NB4 (cell line): ENCODE data around the gene MAGI2.

ENCODE experiments used
- TF ChIP-seq, protein P1 (sequence below): IDR thresholded peaks from one replicate; pipeline ENCODE4 v1.5.1; 2012; ENCODE audit warnings: low read depth, low read length
- TF ChIP-seq, protein P2 (sequence below): IDR thresholded peaks from 2 replicates; pipeline ENCODE4 v1.6.1; 2011; ENCODE audit warnings: low read depth, low read length

DNA sequence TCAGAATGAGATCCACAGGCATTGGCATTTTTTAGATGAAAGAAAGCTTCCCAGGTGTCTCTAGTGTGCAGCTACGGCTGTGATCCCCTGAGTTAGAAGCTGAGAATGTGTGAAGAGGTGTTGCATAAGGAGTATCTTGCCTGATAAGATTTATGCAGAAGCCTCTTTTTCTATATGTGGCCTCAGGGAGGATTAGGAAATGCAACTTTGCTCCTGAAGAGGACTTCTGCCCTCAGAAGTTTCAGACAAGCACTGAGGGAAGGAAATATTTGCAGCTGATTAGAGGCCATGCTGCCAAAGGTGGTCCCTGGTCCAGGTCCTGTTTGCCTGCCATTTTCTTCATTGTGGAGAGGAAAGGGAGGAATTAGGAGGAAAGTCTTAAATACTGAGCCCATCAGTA, 1103.1 kb downstream of the MAGI2 start:
- TF ChIP-seq, protein P1, sequence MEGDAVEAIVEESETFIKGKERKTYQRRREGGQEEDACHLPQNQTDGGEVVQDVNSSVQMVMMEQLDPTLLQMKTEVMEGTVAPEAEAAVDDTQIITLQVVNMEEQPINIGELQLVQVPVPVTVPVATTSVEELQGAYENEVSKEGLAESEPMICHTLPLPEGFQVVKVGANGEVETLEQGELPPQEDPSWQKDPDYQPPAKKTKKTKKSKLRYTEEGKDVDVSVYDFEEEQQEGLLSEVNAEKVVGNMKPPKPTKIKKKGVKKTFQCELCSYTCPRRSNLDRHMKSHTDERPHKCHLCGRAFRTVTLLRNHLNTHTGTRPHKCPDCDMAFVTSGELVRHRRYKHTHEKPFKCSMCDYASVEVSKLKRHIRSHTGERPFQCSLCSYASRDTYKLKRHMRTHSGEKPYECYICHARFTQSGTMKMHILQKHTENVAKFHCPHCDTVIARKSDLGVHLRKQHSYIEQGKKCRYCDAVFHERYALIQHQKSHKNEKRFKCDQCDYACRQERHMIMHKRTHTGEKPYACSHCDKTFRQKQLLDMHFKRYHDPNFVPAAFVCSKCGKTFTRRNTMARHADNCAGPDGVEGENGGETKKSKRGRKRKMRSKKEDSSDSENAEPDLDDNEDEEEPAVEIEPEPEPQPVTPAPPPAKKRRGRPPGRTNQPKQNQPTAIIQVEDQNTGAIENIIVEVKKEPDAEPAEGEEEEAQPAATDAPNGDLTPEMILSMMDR: no peak
- TF ChIP-seq, protein P2, sequence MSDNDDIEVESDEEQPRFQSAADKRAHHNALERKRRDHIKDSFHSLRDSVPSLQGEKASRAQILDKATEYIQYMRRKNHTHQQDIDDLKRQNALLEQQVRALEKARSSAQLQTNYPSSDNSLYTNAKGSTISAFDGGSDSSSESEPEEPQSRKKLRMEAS: no peak
